ENCODE measurements around the gene FAM50A. TPM values are rescaled to one million over a fixed set of nuclear protein-coding genes. Genes with fewer than 3 reads are reported as not detected.

The FAM50A gene
- total and polyA plus RNA-seq, 2 of the 4 experiments (the other 2 are of a cell fraction): 46.4 to 119 TPM

- Histone ChIP-seq H3K36me3 (ENCODE audit: control insufficient read depth, insufficient read depth, low read length) (peaks cover 47% of the 10 kb centered on the region), H2AFZ (replicated peaks; ENCODE audit: low read length, poor library complexity) (no peak overlapping the region), H2BK5ac (ENCODE audit: low read depth, low read length, poor library complexity, severe bottlenecking) (no peak overlapping the region), H3K4me1 (ENCODE audit: control insufficient read depth, insufficient read depth, low read length) (peaks cover 8% of the 10 kb centered on the region; the same call in 1 of the 2 replicates), H3K79me1 (ENCODE audit: low read depth in 1 of 2, low read length in 2 of 2) (peaks cover 0 to 32% of the 10 kb centered on the region in 2 experiments; a peak in 2 of 4 replicates), H2BK120ac (ENCODE audit: low read depth, low read length) (no peak overlapping the region), H3K9me1 (ENCODE audit: insufficient read depth, low read length) (no peaks in the 10 kb centered on the region), H4K8ac (ENCODE audit: low read depth in 2 of 2, low read length in 2 of 2) (no peak overlapping the region), H2BK15ac (ENCODE audit: low read depth, low read length) (no peak overlapping the region), H3K9me3 (ENCODE audit: control insufficient read depth, insufficient read depth, low read length) (no peaks in the 10 kb centered on the region; the same call in 1 of the 2 replicates), H4K5ac (ENCODE audit: low read depth, low read length) (no peak overlapping the region), H3K9ac (ENCODE audit: low read depth, low read length) (no peak overlapping the region), H2AK5ac (ENCODE audit: low read depth, low read length) (no peak overlapping the region), H3K4ac (ENCODE audit: low read depth, low read length) (no peak overlapping the region), H3K27ac (ENCODE audit: insufficient read depth, low read length) (no peak overlapping the region), H3K4me3 (ENCODE audit: insufficient read depth, low read depth, low read length) (no peak overlapping the region), H3K18ac (ENCODE audit: low read depth, low read length) (no peak overlapping the region), H3K4me2 (ENCODE audit: low read depth, low read length) (no peak overlapping the region), H3K27me3 (ENCODE audit: control insufficient read depth, insufficient read depth, low read length) (no peaks in the 10 kb centered on the region), H2BK20ac (ENCODE audit: low read depth, low read length) (no peak overlapping the region), H3K23ac (ENCODE audit: low read depth, low read length) (no peak overlapping the region), H2AK9ac (replicated peaks; ENCODE audit: low read depth, low read length, poor library complexity) (no peak overlapping the region), H3K14ac (replicated peaks; ENCODE audit: low read depth, low read length) (no peak overlapping the region), H3K56ac (ENCODE audit: extremely low read depth, insufficient read depth, low read length) (no peak overlapping the region), H4K91ac (ENCODE audit: insufficient read depth, low read depth, low read length) (no peak overlapping the region), H4K20me1 (ENCODE audit: insufficient read depth, low read length) (no peaks in the 10 kb centered on the region; the same call in 1 of the 2 replicates)
- CTCF ChIA-PET: no interaction called here
- in situ Hi-C loops (cut with MboI; ENCODE audit: low sequenced_read_pairs): no loop called here
- ATAC-seq (ENCODE audit: low read depth): no peak
- POLR2A ChIA-PET (ENCODE audit: unreplicated experiment): no interaction called here
- dilution Hi-C loops (cut with HindIII; ENCODE audit: low sequenced_read_pairs, unreplicated experiment): no loop called here
- TF ChIP-seq MAZ (IDR thresholded peaks at IDR 0.05; ENCODE audit: borderline replicate concordance, low read depth, low read length): no peak
- no peak for TF ChIP-seq CEBPB (IDR thresholded peaks at IDR 0.05; ENCODE audit: low read depth, low read length)
- TF ChIP-seq POLR2A (IDR thresholded peaks at IDR 0.05; ENCODE audit: low read depth, low read length): no peak
- no peak for TF ChIP-seq NFE2L2 (IDR thresholded peaks at IDR 0.05; ENCODE audit: low read depth, low read length)
- no peak for TF ChIP-seq MXI1 (IDR thresholded peaks at IDR 0.05; ENCODE audit: borderline replicate concordance, low read depth, low read length)
- TF ChIP-seq FOS (IDR thresholded peaks at IDR 0.05; ENCODE audit: low read depth, low read length): no peak
- TF ChIP-seq USF2 (IDR thresholded peaks at IDR 0.05; ENCODE audit: low read depth, low read length): no peak
- TF ChIP-seq CTCF (conservative IDR thresholded peaks at IDR 0.05; ENCODE audit: low read depth, low read length): no peak
- no peak for TF ChIP-seq RCOR1 (IDR thresholded peaks at IDR 0.05; ENCODE audit: insufficient replicate concordance, low read length)
- no peak for TF ChIP-seq ELK1 (IDR thresholded peaks at IDR 0.05; ENCODE audit: borderline replicate concordance, low read depth, low read length)
- no peak for TF ChIP-seq BHLHE40 (IDR thresholded peaks at IDR 0.05; ENCODE audit: low read depth, low read length)
- TF ChIP-seq SMC3 (IDR thresholded peaks at IDR 0.05; ENCODE audit: low read depth, low read length): no peak
- TF ChIP-seq RFX5 (IDR thresholded peaks at IDR 0.05; ENCODE audit: low read depth, low read length): no peak
- TF ChIP-seq MAFK (IDR thresholded peaks at IDR 0.05; ENCODE audit: low read depth, low read length): no peak
- TF ChIP-seq CHD1 (IDR thresholded peaks at IDR 0.05; ENCODE audit: low read depth, low read length): no peak
- no peak for TF ChIP-seq RAD21 (IDR thresholded peaks at IDR 0.05; ENCODE audit: low read length)
- WGBS, 2 experiments (ENCODE audit: extremely low coverage in 2 of 2, insufficient read length in 1 of 2): 94% methylated on average over 5 of the region's 14 CpGs; no CpG with 5 or more reads in 1 of the 2 experiments
- intact Hi-C loops (cut with micrococcal nuclease): no loop called here
- no peak for DNase-seq
- no TSS peak for BruUV-seq (replicated peaks)
Measured at GRCh38 chrX:154448484-154448883, 4.5 kb downstream of the FAM50A start.
